Parathyroid adenoma (tissue), 2 donors: ENCODE measurements around the gene USH1C.

Experiments
- H2AFZ ChIP-seq: fragments of 300-600 bp; sonication (generic); one replicate; pipeline ENCODE4 v1.7.0; 2017; ENCODE audit warnings: antibody characterized with exemption, mild to moderate bottlenecking
- H3K27ac ChIP-seq: fragments of 300-600 bp; sonication (generic); one replicate; pipeline ENCODE4 v1.7.0; 2017
- H3K27me3 ChIP-seq: fragments of 300-600 bp; sonication (generic); one replicate; pipeline ENCODE4 v1.7.0; 2017; ENCODE audit warnings: low read length; ENCODE audit not compliant: control insufficient read depth, insufficient read depth
- H3K36me3 ChIP-seq: fragments of 300-600 bp; sonication (generic); one replicate; pipeline ENCODE4 v1.7.0; 2017; ENCODE audit warnings: low read length; ENCODE audit not compliant: control insufficient read depth, insufficient read depth
- H3K4me1 ChIP-seq: fragments of 300-600 bp; sonication (generic); one replicate; pipeline ENCODE4 v1.7.0; 2017; ENCODE audit warnings: control low read depth
- H3K4me2 ChIP-seq: fragments of 300-600 bp; sonication (generic); one replicate; pipeline ENCODE4 v1.7.0; 2017; ENCODE audit warnings: low read length
- H3K4me3 ChIP-seq: fragments of 300-600 bp; sonication (generic); one replicate; pipeline ENCODE4 v1.7.0; 2017; ENCODE audit warnings: low read depth, low read length
- H3K79me2 ChIP-seq: fragments of 300-600 bp; sonication (generic); one replicate; pipeline ENCODE4 v1.7.0; 2017; ENCODE audit warnings: control low read depth
- H3K9ac ChIP-seq: fragments of 300-600 bp; sonication (generic); one replicate; pipeline ENCODE4 v1.7.0; 2017; ENCODE audit warnings: mild to moderate bottlenecking
- H3K9me3 ChIP-seq: fragments of 300-600 bp; sonication (generic); one replicate; pipeline ENCODE4 v1.7.0; 2017; ENCODE audit warnings: low read length; ENCODE audit not compliant: control insufficient read depth
- CTCF ChIP-seq: fragments of 300-600 bp; sonication (generic); IDR thresholded peaks from one replicate; pipeline ENCODE4 v1.7.0; 2017; ENCODE audit warnings: antibody characterized with exemption, mild to moderate bottlenecking
- donor health status: primary hyperparathyroidism.

USH1C gene

GRCh38 chr11:17473071-17473744 lies 71.0 kb downstream of the USH1C start:
- Histone ChIP-seq H3K4me3 (no peak overlapping the region), H3K27me3 (no peaks in the 10 kb centered on the region), H3K4me2 (no peak overlapping the region), H3K9ac (no peak overlapping the region), H3K36me3 (no peaks in the 10 kb centered on the region), H3K79me2 (no peaks in the 10 kb centered on the region), H3K4me1 (no peaks in the 10 kb centered on the region), H2AFZ (no peak overlapping the region), H3K9me3 (no peaks in the 10 kb centered on the region), H3K27ac (no peak overlapping the region)
- no peak for TF ChIP-seq CTCF

GRCh38 chr11:17472467-17472866 lies 71.7 kb downstream of the USH1C start:
- H3K27me3 ChIP-seq, result no peaks in the 10 kb centered on the region
- no peak overlapping the region for H3K27ac ChIP-seq
- no peak overlapping the region for H3K9ac ChIP-seq

GRCh38 chr11:17471501-17471900 lies 72.7 kb downstream of the USH1C start:
- Histone ChIP-seq H3K27ac (no peak overlapping the region), H2AFZ (no peak overlapping the region), H3K27me3 (no peaks in the 10 kb centered on the region), H3K79me2 (no peaks in the 10 kb centered on the region), H3K4me3 (no peak overlapping the region), H3K4me2 (no peak overlapping the region), H3K4me1 (no peaks in the 10 kb centered on the region), H3K9me3 (no peaks in the 10 kb centered on the region), H3K36me3 (no peaks in the 10 kb centered on the region), H3K9ac (no peak overlapping the region)
- TF ChIP-seq CTCF, result no peak

More at GRCh38 chr11:17472467-17472866, 71.7 kb downstream of the USH1C start:
- Histone ChIP-seq H3K4me1 (no peaks in the 10 kb centered on the region), H3K36me3 (no peaks in the 10 kb centered on the region), H3K79me2 (no peaks in the 10 kb centered on the region), H2AFZ (no peak overlapping the region), H3K4me3 (no peak overlapping the region), H3K9me3 (no peaks in the 10 kb centered on the region), H3K4me2 (no peak overlapping the region)
- TF ChIP-seq CTCF, result no peak

- Histone ChIP-seq H2AFZ (no peak overlapping the region), H3K27me3 (no peaks in the 10 kb centered on the region), H3K9me3 (no peaks in the 10 kb centered on the region), H3K4me3 (no peak overlapping the region), H3K79me2 (no peaks in the 10 kb centered on the region), H3K36me3 (no peaks in the 10 kb centered on the region), H3K4me1 (no peaks in the 10 kb centered on the region), H3K9ac (no peak overlapping the region), H3K27ac (no peak overlapping the region), H3K4me2 (no peak overlapping the region)
- TF ChIP-seq CTCF, result no peak
Measured at GRCh38 chr11:17469998-17470397, 74.2 kb downstream of the USH1C start.

- H3K27me3 ChIP-seq, result no peaks in the 10 kb centered on the region
- H3K9me3 ChIP-seq, result no peaks in the 10 kb centered on the region
- H3K4me2 ChIP-seq, result no peak overlapping the region
- no peak overlapping the region for H3K9ac ChIP-seq
- H3K79me2 ChIP-seq, result no peaks in the 10 kb centered on the region
- H3K36me3 ChIP-seq, result no peaks in the 10 kb centered on the region
- no peak overlapping the region for H3K4me3 ChIP-seq
- H3K27ac ChIP-seq, result no peak overlapping the region
- no peak overlapping the region for H2AFZ ChIP-seq
- TF ChIP-seq CTCF, result no peak
- no peaks in the 10 kb centered on the region for H3K4me1 ChIP-seq
Measured at GRCh38 chr11:17468122-17468521, 76.1 kb downstream of the USH1C start.
